GM23338 (cell line): ENCODE measurements around the gene ZNF410.

ENCODE experiments used
- CTCF ChIP-seq, 2 experiments: fragments of 200-600 bp in 1 of 2; sonication (generic) in 1 of 2; conservative IDR thresholded peaks; 2 replicates each; pipeline versions ENCODE4 v1.5.1 to v1.6.1; 2016 to 2017; ENCODE audit warnings: antibody characterized with exemption in 2 of 2, low read depth in 2 of 2, mild to moderate bottlenecking in 2 of 2, moderate library complexity in 1 of 2
- EZH2 ChIP-seq: fragments of 200-600 bp; sonication (generic); IDR thresholded peaks from one replicate; pipeline ENCODE4 v1.8.0; 2017; ENCODE audit warnings: antibody characterized with exemption, mild to moderate bottlenecking, low read depth; ENCODE audit not compliant: unreplicated experiment
- EZH2phosphoT487 ChIP-seq: fragments of 200-600 bp; sonication (generic); IDR thresholded peaks from one replicate; pipeline ENCODE4 v1.8.1; 2018; ENCODE audit warnings: antibody characterized with exemption; ENCODE audit not compliant: unreplicated experiment
- POLR2AphosphoS5 ChIP-seq: IDR thresholded peaks from 2 replicates; pipeline ENCODE4 v1.6.1; 2016; ENCODE audit warnings: antibody characterized with exemption, low read depth
- ZNF114 ChIP-seq: fragments of 250-450 bp; sonication (Bioruptor Pico); IDR thresholded peaks from 2 replicates; pipeline ENCODE4 v1.5.0; 2020; ENCODE audit warnings: mild to moderate bottlenecking, moderate library complexity

DNA sequence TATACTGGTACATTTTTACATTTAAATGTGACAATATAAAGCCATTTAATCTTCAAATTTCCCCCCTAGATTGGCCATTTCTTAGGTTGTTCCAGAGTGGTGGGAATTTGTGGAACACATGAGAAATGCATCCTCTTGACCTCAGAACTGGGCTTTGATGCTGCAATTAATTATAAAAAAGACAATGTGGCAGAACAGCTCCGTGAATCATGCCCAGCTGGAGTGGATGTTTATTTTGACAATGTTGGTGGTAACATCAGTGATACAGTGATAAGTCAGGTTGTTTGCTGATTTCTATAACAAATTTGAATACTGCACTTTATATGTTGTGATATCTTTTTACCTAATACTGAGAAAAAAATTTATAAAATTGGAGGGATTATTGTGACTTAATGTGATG is 7.6 kb upstream of the ZNF410 start:
- TF ChIP-seq ZNF114 (CRISPR knock-in tag) (no peak), EZH2 (no peak), CTCF (conservative IDR thresholded peaks at IDR 0.05; ENCODE audit: low read depth in 2 of 2) (no peak), EZH2phosphoT487 (no peak), POLR2AphosphoS5 (no peak)
